Smooth muscle cell (in vitro differentiated cells): Measurements from ENCODE around the gene KCNQ1. TPM values are rescaled to one million over a fixed set of nuclear protein-coding genes. Genes with fewer than 3 reads are reported as not detected.

Source experiments
- DNase-seq: peaks from one replicate; lab custom pipeline; 2025; ENCODE audit not compliant: unreplicated experiment; lab: John Stamatoyannopoulos, UW
- H2AFZ ChIP-seq: fragments of 200-600 bp; sonication (generic); 2 replicates; pipeline ENCODE4 v1.6.0; 2016; ENCODE audit warnings: antibody characterized with exemption, low read depth, mild to moderate bottlenecking
- H3F3A ChIP-seq: fragments of 200-600 bp; sonication (generic); 2 replicates; pipeline ENCODE4 v1.6.0; 2017; ENCODE audit warnings: antibody characterized with exemption, low read depth
- H3K27ac ChIP-seq: fragments of 200-600 bp; sonication (generic); 2 replicates; pipeline ENCODE4 v1.5.1; 2016; ENCODE audit warnings: low read depth, mild to moderate bottlenecking
- H3K27me3 ChIP-seq: fragments of 200-600 bp; sonication (generic); 2 replicates; pipeline ENCODE4 v1.6.1; 2016; ENCODE audit warnings: low read depth, mild to moderate bottlenecking
- H3K36me3 ChIP-seq: fragments of 200-600 bp; sonication (generic); 2 replicates; pipeline ENCODE4 v1.5.1; 2016; ENCODE audit warnings: low read depth
- H3K4me1 ChIP-seq: fragments of 200-600 bp; sonication (generic); 2 replicates; pipeline ENCODE4 v1.5.1; 2016; ENCODE audit warnings: low read depth
- H3K4me2 ChIP-seq: fragments of 200-600 bp; sonication (generic); 2 replicates; pipeline ENCODE4 v1.6.0; 2016; ENCODE audit warnings: mild to moderate bottlenecking
- H3K4me3 ChIP-seq: fragments of 200-600 bp; sonication (generic); 2 replicates; pipeline ENCODE4 v1.5.1; 2016; ENCODE audit warnings: mild to moderate bottlenecking
- H3K79me2 ChIP-seq: fragments of 200-600 bp; sonication (generic); 2 replicates; pipeline ENCODE4 v1.6.0; 2016; ENCODE audit warnings: low read depth, mild to moderate bottlenecking
- H3K9ac ChIP-seq: fragments of 200-600 bp; sonication (generic); 2 replicates; pipeline ENCODE4 v1.6.0; 2016; ENCODE audit warnings: low read depth
- H3K9me3 ChIP-seq: fragments of 200-600 bp; sonication (generic); replicated peaks from 2 replicates; pipeline ENCODE4 v1.5.1; 2016; ENCODE audit warnings: low read depth
- H4K20me1 ChIP-seq: fragments of 200-600 bp; sonication (generic); 2 replicates; pipeline ENCODE4 v1.6.0; 2016; ENCODE audit warnings: low read depth
- CTCF ChIP-seq: fragments of 200-600 bp; sonication (generic); IDR thresholded peaks from 2 replicates; pipeline ENCODE4 v1.5.1; 2017; ENCODE audit warnings: borderline replicate concordance, mild to moderate bottlenecking, antibody characterized with exemption; ENCODE audit not compliant: insufficient read depth, poor library complexity, severe bottlenecking
- WGBS: methylation state at CpG from one replicate; pipeline ENCODE4 v1.1.7; 2016; ENCODE audit warnings: low lambda C conversion rate; 5-methylcytosine and 5-hydroxymethylcytosine counted together
- polyA plus RNA-seq: library from polyadenylated mRNA; unstranded; fragments of >200 nt; fragmentation: Nextera tagmentation; extraction: Ambion mirVana; gene quantifications from 2 replicates; pipeline ENCODE4 v1.2.1, GENCODE V29; 2016
- total RNA-seq: library from RNA; depleted of rRNA; stranded (reverse); fragments of >200 nt; gene quantifications from 2 replicates; pipeline ENCODE4 v1.2.3, GENCODE V29; 2014

Gene KCNQ1
- total and polyA plus RNA-seq, 2 experiments from 2014 or later: 1.3 to 2.3 TPM

- no peak overlapping the region for H3K27ac ChIP-seq
These were observed 154.9 kb downstream of the KCNQ1 start for GRCh38 chr11:2599561-2600189.

GRCh38 chr11:2609345-2609744 is 164.5 kb downstream of the KCNQ1 start:
- DNase-seq: no peak
- WGBS: 88% methylated on average over 2 of the region's 2 CpGs

More at GRCh38 chr11:2599561-2600189, 154.9 kb downstream of the KCNQ1 start:
- H3K27me3 ChIP-seq: no peaks in the 10 kb centered on the region
- no peak for TF ChIP-seq CTCF
- H3K79me2 ChIP-seq: no peaks in the 10 kb centered on the region
- DNase-seq: no peak
- no peaks in the 10 kb centered on the region for H3F3A ChIP-seq
- H4K20me1 ChIP-seq: no peaks in the 10 kb centered on the region
- no peak overlapping the region for H3K4me3 ChIP-seq
- peaks cover 12% of the 10 kb centered on the region for H3K9me3 ChIP-seq
- 76% methylated on average over 8 of the region's 8 CpGs for WGBS
- no peaks in the 10 kb centered on the region for H3K4me1 ChIP-seq
- no peaks in the 10 kb centered on the region for H3K36me3 ChIP-seq
- H3K9ac ChIP-seq: no peak overlapping the region
- H2AFZ ChIP-seq: no peak overlapping the region
- H3K4me2 ChIP-seq: no peak overlapping the region

GRCh38 chr11:2612884-2613571 is 168.2 kb downstream of the KCNQ1 start:
- no peak for TF ChIP-seq CTCF
- Histone ChIP-seq H3K79me2 (no peaks in the 10 kb centered on the region), H3K4me3 (no peak overlapping the region), H3K9ac (no peak overlapping the region), H3K27ac (no peak overlapping the region), H3F3A (no peaks in the 10 kb centered on the region), H3K27me3 (no peaks in the 10 kb centered on the region), H3K4me2 (peak overlapping the region; percentile 25), H2AFZ (no peak overlapping the region), H3K4me1 (no peaks in the 10 kb centered on the region), H3K9me3 (peaks cover 14% of the 10 kb centered on the region), H4K20me1 (no peaks in the 10 kb centered on the region), H3K36me3 (no peaks in the 10 kb centered on the region)
- no peak for DNase-seq
- 48% methylated on average over 4 of the region's 4 CpGs for WGBS

More at GRCh38 chr11:2609345-2609744, 164.5 kb downstream of the KCNQ1 start:
- TF ChIP-seq CTCF: no peak
- no peak overlapping the region for H2AFZ ChIP-seq
- H3F3A ChIP-seq: no peaks in the 10 kb centered on the region
- H3K27ac ChIP-seq: no peak overlapping the region
- no peak overlapping the region for H3K9ac ChIP-seq
- no peaks in the 10 kb centered on the region for H3K36me3 ChIP-seq
- no peaks in the 10 kb centered on the region for H3K27me3 ChIP-seq
- H3K4me1 ChIP-seq: no peaks in the 10 kb centered on the region
- no peaks in the 10 kb centered on the region for H3K79me2 ChIP-seq
- H3K4me2 ChIP-seq: no peak overlapping the region
- H4K20me1 ChIP-seq: no peaks in the 10 kb centered on the region
- peaks cover 14% of the 10 kb centered on the region for H3K9me3 ChIP-seq
- no peak overlapping the region for H3K4me3 ChIP-seq
